ENCODE measurements around the gene STK36.

STK36 gene

DNA sequence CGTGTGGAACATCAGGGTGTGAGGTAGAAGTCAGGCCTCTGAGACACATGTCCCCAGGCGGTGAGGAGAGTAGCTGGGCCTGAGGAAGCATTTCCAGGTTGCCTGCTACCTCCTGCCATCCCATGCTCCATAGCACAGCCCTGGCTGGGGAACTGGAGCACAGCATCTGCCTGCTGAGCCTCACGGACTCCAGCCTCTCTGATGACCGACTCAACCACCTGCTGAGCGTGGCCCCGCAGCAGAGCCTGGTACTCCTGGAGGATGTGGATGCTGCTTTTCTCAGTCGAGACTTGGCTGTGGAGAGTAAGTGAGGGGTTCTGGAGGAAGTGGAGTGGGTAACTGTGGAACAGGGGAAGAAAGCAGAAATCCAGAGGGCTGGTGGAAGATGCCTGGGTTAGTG lies 9.5 kb upstream of the STK36 start:
- no peak for DNase-seq

DNA sequence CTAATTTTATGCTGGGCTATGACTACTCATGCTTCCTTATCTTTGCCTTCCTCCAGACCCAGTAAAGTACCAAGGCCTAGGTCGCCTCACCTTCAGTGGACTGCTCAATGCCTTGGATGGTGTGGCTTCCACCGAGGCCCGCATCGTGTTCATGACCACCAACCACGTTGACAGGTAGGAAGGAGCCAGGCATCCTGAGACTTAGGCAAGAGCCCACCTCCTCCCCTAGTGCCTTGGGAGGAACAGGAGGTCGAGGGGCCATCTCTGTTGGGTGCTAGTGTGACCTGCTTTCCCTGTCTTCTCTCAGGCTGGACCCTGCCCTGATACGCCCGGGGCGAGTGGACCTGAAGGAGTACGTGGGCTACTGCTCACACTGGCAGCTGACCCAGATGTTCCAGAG lies 9.1 kb upstream of the STK36 start:
- no peak for DNase-seq

DNA sequence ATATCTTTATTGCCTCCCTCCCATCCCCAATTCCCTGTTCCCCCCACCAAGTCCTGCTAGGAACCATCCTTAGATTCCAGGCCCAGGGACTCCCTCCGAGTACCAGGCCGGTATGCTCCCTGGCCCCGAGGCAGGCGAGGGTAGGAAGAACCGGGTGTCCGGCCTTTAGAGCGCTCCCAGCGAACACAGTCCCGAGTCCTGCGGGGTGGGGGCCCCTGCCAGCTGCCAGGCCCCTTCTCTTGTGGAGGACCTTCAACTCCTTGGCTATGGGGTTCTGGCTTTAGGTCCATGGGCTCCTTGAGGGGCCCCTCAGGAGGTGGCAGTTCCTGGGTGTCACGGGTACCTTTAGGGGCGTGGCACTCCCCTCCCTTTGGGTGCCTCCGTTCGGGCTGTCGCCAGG lies 8.0 kb upstream of the STK36 start:
- DNase-seq = no peak

- DNase-seq = no peak
Measured at GRCh38 chr2:218664653-218665052, 7.2 kb upstream of the STK36 start.

DNA sequence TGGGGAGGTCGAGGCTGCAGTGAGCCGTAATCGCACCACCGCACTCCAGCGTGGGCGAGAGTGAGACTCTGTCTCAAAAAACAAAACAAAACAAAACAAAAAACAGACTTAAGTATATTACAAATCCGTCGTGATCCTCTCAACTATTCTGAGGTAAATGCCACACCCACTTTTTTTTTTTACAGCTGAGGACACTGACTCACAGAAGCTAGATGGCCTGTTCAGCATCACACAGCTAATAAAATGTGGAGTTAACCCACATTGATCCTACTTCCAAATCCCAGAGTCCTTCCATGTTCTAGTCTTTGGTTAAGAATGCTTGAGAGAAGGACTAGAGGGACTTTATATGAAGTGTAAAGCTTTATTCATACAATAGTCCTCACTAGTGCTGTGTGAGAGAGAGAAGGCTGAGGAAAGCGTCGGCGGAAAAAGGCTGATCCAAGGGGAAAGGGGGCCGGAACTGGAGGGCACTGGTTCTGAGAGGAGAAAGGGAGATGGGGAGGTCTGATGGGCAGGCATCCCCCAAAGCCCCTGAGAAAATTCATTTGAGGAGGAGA lies 711 bp upstream of the STK36 start:
- no peak for DNase-seq

DNA sequence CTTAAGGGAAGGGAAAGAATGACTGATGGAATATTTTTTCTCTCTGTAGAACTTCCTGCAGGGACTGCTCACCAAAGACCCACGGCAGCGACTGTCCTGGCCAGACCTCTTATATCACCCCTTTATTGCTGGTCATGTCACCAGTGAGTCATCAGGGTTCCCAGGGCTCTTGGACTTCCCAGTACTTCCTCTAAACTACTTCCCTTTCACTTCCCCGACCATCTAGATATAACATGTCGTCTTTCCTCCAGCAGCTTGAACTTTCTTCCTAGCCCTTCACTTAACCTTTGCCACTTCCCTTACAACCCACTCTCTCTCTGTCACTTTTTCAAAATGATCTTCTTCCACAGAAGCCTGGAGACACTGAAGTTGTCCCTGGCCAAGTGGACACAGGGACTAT lies 7.2 kb downstream of the STK36 start:
- no peak for DNase-seq

- DNase-seq = no peak
Measured at GRCh38 chr2:218680061-218680460, 8.2 kb downstream of the STK36 start.

- peak; percentile 28 for DNase-seq
Measured at GRCh38 chr2:218687400-218688060, 15.6 kb downstream of the STK36 start.

GRCh38 chr2:218691234-218691633 lies 19.3 kb downstream of the STK36 start:
- no peak for DNase-seq

GRCh38 chr2:218694405-218695145 lies 22.7 kb downstream of the STK36 start:
- DNase-seq = no peak

- no peak for DNase-seq
Measured at GRCh38 chr2:218698885-218699284, 27.0 kb downstream of the STK36 start.

DNA sequence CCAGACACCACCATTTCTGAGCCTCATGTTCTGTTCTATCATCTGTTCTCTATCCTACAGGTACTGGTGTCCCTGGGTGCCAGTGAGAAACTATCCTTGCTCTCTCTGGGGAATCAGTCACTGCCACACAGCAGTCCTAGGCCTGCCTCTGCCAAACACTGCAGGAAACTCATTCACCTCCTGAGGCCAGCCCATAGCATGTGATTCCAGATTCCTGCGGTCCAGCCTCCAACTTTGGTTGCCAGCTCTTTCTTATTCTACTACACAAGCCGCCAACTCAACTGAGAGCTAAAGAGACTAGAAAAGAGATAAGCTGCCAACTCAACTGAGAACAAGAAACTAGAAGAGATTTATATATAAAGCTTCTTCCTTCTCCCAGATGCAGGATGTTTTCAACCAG lies 29.9 kb downstream of the STK36 start:
- no peak for DNase-seq

- no peak for DNase-seq
Measured at GRCh38 chr2:218703341-218703740, 31.5 kb downstream of the STK36 start.

DNA sequence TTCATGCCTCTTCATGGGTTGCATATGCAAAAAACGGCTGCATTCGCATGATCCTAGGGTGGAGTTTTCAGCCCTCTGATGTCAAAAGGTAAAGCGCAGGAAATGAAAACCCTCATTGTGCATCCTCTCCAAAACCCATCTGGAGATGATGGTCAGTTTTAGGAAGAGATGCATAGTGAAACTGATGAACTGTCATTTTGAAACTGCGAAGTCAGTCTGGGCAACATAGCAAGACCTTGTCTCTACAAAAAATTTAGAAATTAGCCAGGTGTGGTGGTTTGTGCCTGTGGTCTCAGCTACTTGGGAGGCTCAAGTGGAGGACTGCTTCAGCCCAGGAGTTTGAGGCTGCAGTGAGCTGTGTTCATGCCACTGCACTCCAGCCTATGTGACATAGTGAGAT lies 36.2 kb downstream of the STK36 start:
- DNase-seq = no peak

DNA sequence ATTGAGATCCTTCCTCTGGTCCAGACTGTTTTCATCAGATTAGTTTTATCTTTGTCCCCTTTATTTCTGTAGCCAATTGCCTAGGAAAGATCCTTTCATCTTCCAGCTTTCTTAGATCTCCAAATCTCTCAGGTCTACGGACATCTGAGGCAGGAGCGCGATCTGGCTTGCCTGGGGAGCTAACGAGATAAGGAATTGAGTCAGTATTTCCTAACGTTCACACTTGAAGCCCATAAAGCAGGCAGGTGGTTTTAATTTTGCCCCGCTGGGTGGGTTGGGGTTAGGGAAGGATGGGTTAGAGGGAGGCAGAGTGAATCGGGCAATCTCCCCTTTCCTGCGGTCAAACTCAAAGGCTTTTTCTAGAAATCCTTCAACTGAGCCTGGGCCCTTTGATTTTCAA lies 38.0 kb downstream of the STK36 start:
- no peak for DNase-seq

GRCh38 chr2:218710334-218710686 lies 38.4 kb downstream of the STK36 start:
- DNase-seq = no peak

- peak; percentile 96 for DNase-seq
Measured at GRCh38 chr2:218710687-218711549, 39.0 kb downstream of the STK36 start, which contains the start of gene TTLL4. TTLL4 (plus strand) TSS chr2:218710835; CDS start chr2:218737677, 26,842 bp downstream.

- DNase-seq = no peak
Measured at GRCh38 chr2:218711550-218711929, 39.7 kb downstream of the STK36 start.

- no peak for DNase-seq
Measured at GRCh38 chr2:218713922-218714321, 42.0 kb downstream of the STK36 start.

DNA sequence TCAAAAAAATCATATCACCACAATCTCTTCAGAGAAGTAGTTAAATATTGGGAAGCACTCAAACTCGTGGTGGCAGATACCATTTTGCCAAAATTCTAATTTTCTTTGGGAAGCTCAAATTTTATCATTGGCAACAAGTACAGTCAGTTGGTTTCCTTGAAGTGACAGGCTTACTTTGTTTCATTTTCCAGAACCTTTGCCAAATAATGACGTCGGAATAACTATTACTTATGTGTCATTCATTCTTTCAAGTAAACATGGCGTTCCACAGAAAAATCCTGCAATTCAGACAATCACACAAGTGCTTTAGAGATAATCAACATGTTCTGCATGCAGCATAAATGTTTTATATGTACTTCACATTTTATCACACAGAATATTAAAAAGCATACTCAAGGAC lies 44.2 kb downstream of the STK36 start:
- DNase-seq = no peak

DNA sequence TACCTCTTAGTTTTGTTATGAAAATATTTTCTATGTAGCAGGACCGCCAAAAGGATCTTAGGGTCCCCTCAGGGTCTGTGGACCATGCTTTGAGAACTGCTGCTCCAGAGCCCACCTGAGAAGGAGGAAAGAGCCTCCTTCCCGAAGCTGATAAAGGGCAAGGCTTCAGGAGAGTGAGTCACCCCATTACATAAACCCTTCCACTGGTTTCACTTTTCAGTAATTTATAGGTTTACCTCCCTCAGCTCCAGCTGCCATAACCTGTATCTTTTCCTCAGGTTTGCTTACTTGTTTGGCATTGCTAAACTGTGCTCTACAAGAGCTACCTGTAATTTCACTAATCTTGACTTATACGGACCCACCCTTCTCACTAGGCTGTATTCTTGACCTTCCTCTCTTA lies 45.4 kb downstream of the STK36 start:
- DNase-seq = no peak

- DNase-seq = no peak
Measured at GRCh38 chr2:218718058-218718457, 46.2 kb downstream of the STK36 start.

DNA sequence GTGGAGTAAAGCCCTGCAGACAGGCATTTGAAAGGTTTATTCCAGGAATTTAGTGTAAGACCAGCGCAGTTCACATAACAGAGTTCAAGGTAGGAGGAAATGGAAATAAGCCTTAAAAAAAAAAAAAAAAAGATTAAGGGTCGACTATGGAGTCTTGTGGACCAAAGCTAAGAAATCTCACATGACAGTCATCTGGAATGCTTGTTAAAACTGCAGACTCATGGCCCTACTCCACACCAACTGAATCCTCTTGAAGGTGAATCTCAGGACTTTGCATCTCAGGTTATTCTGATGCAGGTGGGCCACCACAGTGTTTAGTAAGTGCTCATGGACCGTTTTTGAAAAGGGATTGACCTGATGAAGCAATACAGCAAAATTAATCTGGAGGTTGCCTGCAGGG lies 47.6 kb downstream of the STK36 start:
- no peak for DNase-seq
